Upper lobe of left lung (tissue), 6 donors: ENCODE results near the gene KNCN. TPM values are rescaled to one million over a fixed set of nuclear protein-coding genes. Genes with fewer than 3 reads are reported as not detected.

Experiments used
- ATAC-seq, 2 donors: fragments of 200-7000 bp; cut with Tn5 transposase; one replicate each; pipeline ENCODE4 v1.9.1; 2022; ENCODE audit warnings: mild to moderate bottlenecking in 2 of 2, moderate library complexity in 2 of 2; ENCODE audit not compliant: low FRiP score in 2 of 2
- DNase-seq, 2 donors: peaks; one replicate each; pipeline ENCODE4 v3.0.0-alpha.2; 2019 to 2020
- H3K27ac ChIP-seq, 4 donors: fragments of 200-600 bp; sonication (generic); one replicate each; pipeline ENCODE4 v1.5.1; 2016 to 2019
- H3K27me3 ChIP-seq, 4 donors: fragments of 200-600 bp; sonication (generic); one replicate each; pipeline ENCODE4 v1.5.1; 2017 to 2019
- H3K36me3 ChIP-seq, 4 donors: fragments of 200-600 bp; sonication (generic); one replicate each; pipeline ENCODE4 v1.5.1; 2016 to 2019
- H3K4me1 ChIP-seq, 4 donors: fragments of 200-600 bp; sonication (generic); one replicate each; pipeline ENCODE4 v1.5.1; 2018 to 2019
- H3K4me3 ChIP-seq, 4 donors: fragments of 200-600 bp; sonication (generic); one replicate each; pipeline ENCODE4 v1.5.1; 2017 to 2019; ENCODE audit warnings: mild to moderate bottlenecking in 2 of 4, moderate library complexity in 1 of 4
- H3K9me3 ChIP-seq, 4 donors: fragments of 200-600 bp; sonication (generic); one replicate each; pipeline ENCODE4 v1.5.1; 2018 to 2019
- EP300 ChIP-seq, 4 donors: sonication (generic); formaldehyde crosslinking; IDR thresholded peaks; one replicate each; pipeline ENCODE4 v1.5.1; 2017; ENCODE audit warnings: antibody characterized with exemption in 4 of 4, control low read depth in 2 of 4
- POLR2A ChIP-seq, 4 donors: fragments of 450-650 bp; IDR thresholded peaks; one replicate each; pipeline ENCODE4 v1.5.1; 2016 to 2017; ENCODE audit warnings: antibody characterized with exemption in 4 of 4, mild to moderate bottlenecking in 2 of 4
- POLR2AphosphoS5 ChIP-seq, 2 donors: sonication (generic); formaldehyde crosslinking; IDR thresholded peaks; one replicate each; pipeline ENCODE4 v1.5.1; 2017; ENCODE audit warnings: antibody characterized with exemption in 2 of 2
- WGBS, 2 donors: methylation state at CpG; one replicate each; pipeline ENCODE4 v1.1.5; 2017 to 2018; 5-methylcytosine and 5-hydroxymethylcytosine counted together
- total RNA-seq, 6 donors: library from RNA; depleted of rRNA in 4 of 6; stranded (reverse); fragments of >200 nt in 4 of 6; gene quantifications; one replicate each; pipeline versions ENCODE4 v1.1.0 to v1.2.1, GENCODE V29; 2016 to 2021
- TF ChIP-seq, protein P1 (sequence below), 6 experiments: fragments of 450-650 bp in 4 of 6; fragments of 200-600 bp in 2 of 6; sonication (generic) in 2 of 6; IDR thresholded peaks; one replicate each; pipeline ENCODE4 v1.5.1; 2016 to 2019; ENCODE audit warnings: antibody characterized with exemption in 6 of 6
- donor health status: DM: no; HTN: no; CAD: no; lungs with moderate emphysema.
- donor health status: DM: no; HTN: yes; CAD: no; lungs with severe emphysema.

Gene KNCN
- total RNA-seq, 6 donors from 2014 or later = not detected

DNA sequence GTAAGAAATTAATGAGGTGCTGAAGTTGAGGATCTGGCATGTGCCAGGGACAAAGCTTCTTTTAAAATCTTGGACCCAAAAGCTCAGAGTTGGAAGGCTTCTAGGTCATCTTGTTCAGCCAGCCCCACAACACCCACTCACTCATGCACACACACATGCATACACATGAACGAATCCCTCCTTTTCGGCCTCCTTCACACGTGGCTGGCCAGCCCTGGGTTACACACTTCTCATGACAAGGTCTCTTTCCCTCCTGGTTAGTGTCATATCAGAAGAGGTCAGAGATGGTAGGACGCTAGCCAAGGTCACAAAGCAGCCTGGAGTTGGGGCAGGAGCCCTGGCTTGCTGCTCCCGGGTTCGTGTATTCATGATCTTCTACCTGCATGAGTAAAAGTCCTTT, 54.9 kb downstream of the KNCN start:
- H3K27ac ChIP-seq = no peak overlapping the region

DNA sequence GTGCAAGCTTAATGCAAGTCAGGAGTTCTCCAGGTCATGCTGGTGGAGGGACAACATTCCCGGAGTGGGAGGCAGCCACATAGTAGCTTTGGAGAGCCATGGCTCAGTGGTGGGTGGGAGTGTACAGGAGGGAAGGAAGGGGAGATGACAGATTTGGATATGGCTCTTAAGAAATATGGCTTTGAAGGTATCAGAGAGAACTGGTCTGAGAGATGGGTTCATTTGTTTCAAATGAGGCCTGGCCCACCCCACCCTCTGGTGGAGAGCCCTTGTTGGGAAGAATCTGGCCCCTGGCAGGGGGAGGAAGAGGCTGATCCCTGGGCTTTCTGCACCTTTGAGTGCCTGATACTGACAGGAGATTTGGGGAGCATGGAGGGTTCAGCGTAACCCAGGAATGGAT, 55.7 kb downstream of the KNCN start:
- H3K27me3 ChIP-seq = peaks cover 0 to 39% (median 21%) of the 10 kb centered on the region in 4 donors
- TF ChIP-seq POLR2A (IDR thresholded peaks at IDR 0.05) (no peak), POLR2AphosphoS5 (IDR thresholded peaks at IDR 0.05) (no peak), EP300 (IDR thresholded peaks at IDR 0.05) (no peak)
- TF ChIP-seq, protein P1, sequence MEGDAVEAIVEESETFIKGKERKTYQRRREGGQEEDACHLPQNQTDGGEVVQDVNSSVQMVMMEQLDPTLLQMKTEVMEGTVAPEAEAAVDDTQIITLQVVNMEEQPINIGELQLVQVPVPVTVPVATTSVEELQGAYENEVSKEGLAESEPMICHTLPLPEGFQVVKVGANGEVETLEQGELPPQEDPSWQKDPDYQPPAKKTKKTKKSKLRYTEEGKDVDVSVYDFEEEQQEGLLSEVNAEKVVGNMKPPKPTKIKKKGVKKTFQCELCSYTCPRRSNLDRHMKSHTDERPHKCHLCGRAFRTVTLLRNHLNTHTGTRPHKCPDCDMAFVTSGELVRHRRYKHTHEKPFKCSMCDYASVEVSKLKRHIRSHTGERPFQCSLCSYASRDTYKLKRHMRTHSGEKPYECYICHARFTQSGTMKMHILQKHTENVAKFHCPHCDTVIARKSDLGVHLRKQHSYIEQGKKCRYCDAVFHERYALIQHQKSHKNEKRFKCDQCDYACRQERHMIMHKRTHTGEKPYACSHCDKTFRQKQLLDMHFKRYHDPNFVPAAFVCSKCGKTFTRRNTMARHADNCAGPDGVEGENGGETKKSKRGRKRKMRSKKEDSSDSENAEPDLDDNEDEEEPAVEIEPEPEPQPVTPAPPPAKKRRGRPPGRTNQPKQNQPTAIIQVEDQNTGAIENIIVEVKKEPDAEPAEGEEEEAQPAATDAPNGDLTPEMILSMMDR (IDR thresholded peaks at IDR 0.05) = no peak
- H3K9me3 ChIP-seq = no peaks in the 10 kb centered on the region
- no peak overlapping the region for H3K27ac ChIP-seq
- WGBS, 2 donors = 83 to 93% methylated on average over 2 of the region's 2 CpGs
- no peaks in the 10 kb centered on the region for H3K36me3 ChIP-seq
- no peak for ATAC-seq
- no peak for DNase-seq
- H3K4me3 ChIP-seq = no peak overlapping the region
- H3K4me1 ChIP-seq = peaks cover under 1 to 7% (median 3%) of the 10 kb centered on the region in 4 donors

More for the DNA sequence above, 54.9 kb downstream of the KNCN start:
- DNase-seq (no peak), ATAC-seq (no peak)
- H3K4me3 ChIP-seq = no peak overlapping the region
- H3K4me1 ChIP-seq = no peaks in the 10 kb centered on the region
- H3K27me3 ChIP-seq = peaks cover 0 to 32% (median 13%) of the 10 kb centered on the region in 4 donors
- TF ChIP-seq EP300 (IDR thresholded peaks at IDR 0.05) = no peak
- TF ChIP-seq POLR2AphosphoS5 (IDR thresholded peaks at IDR 0.05) = no peak
- TF ChIP-seq, protein P1 (IDR thresholded peaks at IDR 0.05) = no peak
- TF ChIP-seq POLR2A (IDR thresholded peaks at IDR 0.05) = no peak
- H3K36me3 ChIP-seq = no peaks in the 10 kb centered on the region
- 78 to 81% methylated on average over 6 of the region's 6 CpGs for WGBS, 2 donors
- H3K9me3 ChIP-seq = no peaks in the 10 kb centered on the region

Other genes with a start within 250 kb of the KNCN start
- 10 to 100 TPM; 49.7 to 97.4 (median 52.8) TPM for gene LRRC41, start 248.0 kb downstream of the KNCN start, total RNA-seq
- 100 to 1,000 TPM in 5 of 6 donors, 10 to 100 TPM in 1; 59.7 to 193 (median 126) TPM for gene UQCRH, start 247.9 kb downstream of the KNCN start, total RNA-seq
- 10 to 100 TPM; 25.1 to 28.4 (median 26.7) TPM for gene NSUN4, start 210.8 kb downstream of the KNCN start, total RNA-seq
- 10 to 100 TPM; 34.1 to 67.1 (median 46.8) TPM for gene FAAH, start 157.3 kb downstream of the KNCN start, total RNA-seq
- not detected for gene DMBX1, start 61.8 kb downstream of the KNCN start, total RNA-seq
- gene MKNK1, start 52.6 kb upstream of the KNCN start, total RNA-seq = 100 to 1,000 TPM in 1 of 6 donors, 10 to 100 TPM in 5; 45.7 to 174 (median 62.2) TPM
- 10 to 100 TPM; 15.1 to 33.3 (median 22.2) TPM for gene MOB3C, start 65.2 kb upstream of the KNCN start, total RNA-seq
- gene ATPAF1, start 116.7 kb upstream of the KNCN start, total RNA-seq = 10 to 100 TPM; 26.2 to 39.6 (median 34.3) TPM
- not detected for gene TEX38, start 120.2 kb upstream of the KNCN start, total RNA-seq
- gene EFCAB14, start 167.5 kb upstream of the KNCN start, total RNA-seq = 100 to 1,000 TPM; 100 to 171 (median 115) TPM
- 1,000 to 10,000 TPM in 1 of 6 donors, 100 to 1,000 TPM in 5; 211 to 1,043 (median 640) TPM for gene CYP4B1, start 247.4 kb upstream of the KNCN start, total RNA-seq